GM19193 (cell line): ENCODE measurements around the gene DHRSX.

Experiments used
- POLR2A ChIP-seq: IDR thresholded peaks from 4 replicates; pipeline ENCODE4 v1.6.1; 2011; ENCODE audit not compliant: insufficient read depth, insufficient read length; ENCODE audit errors: extremely low read depth

DHRSX gene

DNA sequence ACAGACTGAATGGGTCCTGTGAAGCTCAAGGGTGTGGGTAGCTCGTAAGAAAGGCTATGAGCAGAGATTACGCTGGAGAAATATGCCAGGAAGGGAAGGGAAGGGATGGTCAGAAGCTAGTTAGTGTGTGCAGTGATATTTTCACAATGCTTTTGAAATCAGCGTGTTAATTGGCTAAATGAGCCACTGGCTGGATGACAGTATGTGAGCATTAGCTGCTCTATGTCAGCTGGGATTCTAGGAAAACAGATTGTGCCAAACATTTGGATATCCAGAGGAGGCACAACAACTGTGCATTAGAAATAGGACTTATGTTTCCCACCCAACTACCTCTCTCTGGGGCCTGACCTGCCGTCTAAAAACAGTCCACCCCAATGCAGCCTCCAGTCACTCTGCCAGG is 168.5 kb downstream of the DHRSX start:
- no peak for TF ChIP-seq POLR2A

- no peak for TF ChIP-seq POLR2A
These were observed 169.9 kb downstream of the DHRSX start for GRCh38 chrX:2330910-2331309.

DNA sequence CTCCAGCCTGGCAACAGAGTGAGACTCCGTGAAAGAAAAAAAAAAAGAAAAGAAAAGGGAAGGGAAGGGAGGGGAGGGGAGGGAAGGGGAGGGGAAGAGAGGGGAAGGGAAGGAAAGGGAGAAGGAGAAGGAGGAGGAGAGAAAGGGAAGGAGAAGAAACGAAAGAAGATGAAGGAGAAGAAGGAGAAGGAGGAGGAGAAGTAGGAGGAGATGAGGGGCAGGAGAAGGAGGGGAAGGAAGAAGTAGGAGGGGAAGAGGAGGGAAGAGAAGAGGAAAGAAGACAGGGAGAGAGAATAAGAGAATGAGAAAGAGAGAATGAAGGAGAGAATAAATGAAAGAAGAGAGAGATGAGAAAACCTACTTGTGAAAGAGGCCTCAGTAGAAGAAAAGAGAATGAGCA is 170.3 kb downstream of the DHRSX start:
- TF ChIP-seq POLR2A = no peak

- no peak for TF ChIP-seq POLR2A
These were observed 173.4 kb downstream of the DHRSX start for GRCh38 chrX:2327423-2327822.

DNA sequence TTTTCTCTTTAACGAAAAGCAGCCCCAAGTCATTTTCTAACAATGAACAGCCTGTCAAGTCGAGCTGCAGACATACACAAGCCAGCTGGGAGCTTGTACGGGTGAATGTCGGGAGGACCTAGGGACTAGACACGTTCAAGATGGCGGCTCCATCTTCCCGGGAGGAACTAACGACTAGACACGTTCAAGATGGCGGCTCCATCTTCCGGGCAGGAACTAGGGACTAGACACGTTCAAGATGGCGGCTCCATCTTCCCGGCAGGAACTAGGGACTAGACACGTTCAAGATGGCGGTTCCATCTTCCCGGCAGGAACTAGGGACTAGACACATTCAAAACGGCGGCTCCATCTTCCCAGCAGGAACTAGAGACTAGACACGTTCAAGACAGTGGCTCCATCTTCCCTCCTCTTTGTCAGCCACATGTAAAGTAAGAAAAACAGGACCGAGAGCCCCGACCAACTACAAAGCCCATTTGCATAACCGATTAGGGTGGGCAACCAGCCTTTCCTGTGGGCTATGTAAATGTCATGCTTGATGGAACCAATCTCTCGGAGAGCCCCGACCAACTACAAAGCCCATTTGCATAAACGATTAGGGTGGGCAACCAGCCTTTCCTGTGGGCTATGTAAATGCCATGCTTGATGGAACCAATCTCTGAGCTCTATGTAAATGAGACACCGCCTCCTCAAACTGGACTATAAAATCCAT is 175.5 kb downstream of the DHRSX start:
- peak; percentile 60 for TF ChIP-seq POLR2A

DNA sequence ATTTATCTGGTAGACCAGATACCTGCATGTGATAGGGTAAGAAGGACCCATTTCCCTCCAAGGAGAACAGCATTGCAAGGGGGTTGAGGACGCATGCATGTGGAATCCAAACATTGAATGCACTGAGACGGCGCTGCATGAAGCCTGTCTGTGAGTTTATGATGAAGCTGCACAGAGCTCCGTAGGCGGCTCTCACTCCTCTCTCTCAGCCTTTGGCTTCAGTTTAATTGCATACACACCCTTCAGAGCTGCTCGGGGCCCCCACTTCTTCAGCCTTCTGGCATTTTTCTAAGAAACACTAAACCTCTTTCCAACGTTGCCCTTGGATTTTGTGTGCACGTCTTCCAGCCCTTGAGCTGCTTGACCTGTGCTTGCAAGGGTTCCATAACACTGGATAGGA is 176.6 kb downstream of the DHRSX start:
- no peak for TF ChIP-seq POLR2A

- TF ChIP-seq POLR2A = no peak
These were observed 179.4 kb downstream of the DHRSX start for GRCh38 chrX:2321411-2321810.

- TF ChIP-seq POLR2A = no peak
These were observed 180.0 kb downstream of the DHRSX start for GRCh38 chrX:2320580-2321327.

GRCh38 chrX:2320089-2320488 is 180.7 kb downstream of the DHRSX start:
- TF ChIP-seq POLR2A = no peak

GRCh38 chrX:2318371-2318770 is 182.4 kb downstream of the DHRSX start:
- TF ChIP-seq POLR2A = no peak

DNA sequence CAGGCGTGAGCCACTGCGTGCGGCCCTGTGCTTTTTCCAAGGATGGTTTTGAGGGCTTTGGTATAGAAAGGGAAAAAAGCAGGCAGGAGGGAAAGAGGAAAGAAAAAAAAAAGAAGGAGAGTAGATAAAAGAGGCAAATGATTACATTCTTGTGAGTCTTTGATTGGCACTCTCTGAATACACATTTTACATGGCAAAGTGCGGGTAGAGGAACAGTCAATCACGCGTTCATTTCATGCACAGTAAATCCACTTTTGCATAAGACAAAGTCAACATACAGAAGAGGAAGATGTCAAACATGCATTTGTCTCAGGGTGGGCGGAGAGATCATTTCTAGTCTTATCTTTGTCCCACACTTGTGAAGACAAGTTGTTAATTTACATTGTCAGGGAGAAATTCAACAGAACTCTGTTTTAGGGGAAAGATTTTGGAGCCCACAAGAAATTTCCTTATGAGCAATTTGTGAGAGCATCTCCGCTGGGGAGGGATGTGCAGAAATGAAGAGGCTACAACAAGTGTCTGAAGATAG is 183.2 kb downstream of the DHRSX start:
- no peak for TF ChIP-seq POLR2A

- no peak for TF ChIP-seq POLR2A
These were observed 184.2 kb downstream of the DHRSX start for GRCh38 chrX:2316534-2316933.

DNA sequence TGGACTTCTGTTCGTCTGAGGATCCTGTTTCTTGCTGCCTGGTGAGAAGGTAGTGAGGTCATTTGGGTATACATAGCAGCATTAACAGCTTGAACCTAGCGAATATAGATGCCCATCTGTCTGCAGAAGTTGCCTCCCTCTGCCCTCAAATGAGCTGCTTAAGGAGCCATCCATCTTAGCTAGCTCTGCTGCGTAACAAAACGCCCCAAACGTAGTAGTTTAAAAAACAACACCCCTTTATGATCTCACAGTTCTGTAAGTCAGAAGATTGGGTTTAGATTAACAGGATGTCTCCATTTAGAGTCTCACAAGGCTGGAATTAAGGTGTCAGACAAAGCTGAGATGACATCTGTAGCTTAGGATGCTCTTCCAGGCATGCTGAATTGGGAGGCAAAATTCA is 185.3 kb downstream of the DHRSX start:
- TF ChIP-seq POLR2A = no peak

GRCh38 chrX:2314831-2315365 is 185.9 kb downstream of the DHRSX start:
- no peak for TF ChIP-seq POLR2A

GRCh38 chrX:2313864-2314640 is 186.7 kb downstream of the DHRSX start:
- TF ChIP-seq POLR2A = no peak
